ENCODE results near the gene TTC32. TPM values are rescaled to one million over a fixed set of nuclear protein-coding genes. Genes with fewer than 3 reads are reported as not detected.
"Not testable (repeated sequence)": the region's sequence is repeated elsewhere in the genome, so short reads cannot be mapped to it uniquely, and the experiment has no call there.

The TTC32 gene
- total and polyA plus RNA-seq, 2 experiments from 2014 or later = 4.6 to 17.0 TPM

GRCh38 chr2:19929226-19929625 is 27.4 kb upstream of the TTC32 start (continued):
- TF ChIP-seq ETS1 (IDR thresholded peaks at IDR 0.05) (no peak), EZH2 (IDR thresholded peaks at IDR 0.05; ENCODE audit: low read depth, unreplicated experiment) (no peak), STAT1 (IDR thresholded peaks at IDR 0.05; ENCODE audit: unreplicated experiment) (no peak), JUNB (IDR thresholded peaks at IDR 0.05; ENCODE audit: unreplicated experiment) (no peak)

- H3K36me3 Mint-ChIP-seq (ENCODE audit: low read depth) = peaks cover 82% of the 10 kb centered on the region
- H3K27me3 Mint-ChIP-seq (ENCODE audit: insufficient read depth, low read depth, poor library complexity); DNase-seq (ENCODE audit: low spot score); H4K20me1 ChIP-seq (replicated peaks; ENCODE audit: insufficient read depth); H3K27me3 ChIP-seq (ENCODE audit: insufficient read depth); ATAC-seq; H3K79me2 ChIP-seq (replicated peaks; ENCODE audit: insufficient read depth); H3F3A ChIP-seq (replicated peaks; ENCODE audit: low read depth); H3K4me1 ChIP-seq (ENCODE audit: insufficient read depth); H3K4me2 ChIP-seq; H3K27ac ChIP-seq (ENCODE audit: low read depth); H3K4me3 ChIP-seq; H3K4me3 Mint-ChIP-seq; H3K9me2 ChIP-seq (ENCODE audit: insufficient read depth); H3K27ac Mint-ChIP-seq; H2AFZ ChIP-seq; H3K4me1 Mint-ChIP-seq: not testable (repeated sequence)
- H3K36me3 ChIP-seq (ENCODE audit: insufficient read depth) = peaks cover 36% of the 10 kb centered on the region; the same call in 1 of the 2 replicates
- peaks cover 24% of the 10 kb centered on the region for H3K9me3 Mint-ChIP-seq
These were observed 26.0 kb upstream of the TTC32 start for GRCh38 chr2:19927816-19928215.

GRCh38 chr2:19924526-19924925 is 22.7 kb upstream of the TTC32 start:
- not testable (repeated sequence) for ATAC-seq; H3K27me3 Mint-ChIP-seq (ENCODE audit: insufficient read depth, low read depth, poor library complexity); H3K4me1 ChIP-seq (ENCODE audit: insufficient read depth); H3K4me2 ChIP-seq; H3K9me2 ChIP-seq (ENCODE audit: insufficient read depth); H3K4me3 Mint-ChIP-seq; H3K27me3 ChIP-seq (ENCODE audit: insufficient read depth); H3K27ac ChIP-seq (ENCODE audit: low read depth); H3K27ac Mint-ChIP-seq; H3K4me1 Mint-ChIP-seq; DNase-seq (ENCODE audit: low spot score); H3K4me3 ChIP-seq; H3F3A ChIP-seq (replicated peaks; ENCODE audit: low read depth); H4K20me1 ChIP-seq (replicated peaks; ENCODE audit: insufficient read depth); H3K79me2 ChIP-seq (replicated peaks; ENCODE audit: insufficient read depth); H2AFZ ChIP-seq
- peaks cover 76% of the 10 kb centered on the region for H3K36me3 Mint-ChIP-seq (ENCODE audit: low read depth)
- peaks cover 24% of the 10 kb centered on the region for H3K9me3 Mint-ChIP-seq
- peaks cover 22% of the 10 kb centered on the region; the same call in 1 of the 2 replicates for H3K36me3 ChIP-seq (ENCODE audit: insufficient read depth)

GRCh38 chr2:19922188-19922587 is 20.4 kb upstream of the TTC32 start:
- H3K4me3 Mint-ChIP-seq = not testable (repeated sequence)

More at GRCh38 chr2:19922188-19922587, 20.4 kb upstream of the TTC32 start:
- H2AFZ ChIP-seq; H3K4me1 Mint-ChIP-seq; DNase-seq (ENCODE audit: low spot score); H3K27ac ChIP-seq (ENCODE audit: low read depth); H3K9me3 Mint-ChIP-seq; ATAC-seq; H4K20me1 ChIP-seq (replicated peaks; ENCODE audit: insufficient read depth); H3K27me3 Mint-ChIP-seq (ENCODE audit: insufficient read depth, low read depth, poor library complexity); H3K27me3 ChIP-seq (ENCODE audit: insufficient read depth); H3K9me2 ChIP-seq (ENCODE audit: insufficient read depth); H3F3A ChIP-seq (replicated peaks; ENCODE audit: low read depth); H3K36me3 ChIP-seq (ENCODE audit: insufficient read depth); H3K4me1 ChIP-seq (ENCODE audit: insufficient read depth); H3K27ac Mint-ChIP-seq; H3K4me2 ChIP-seq; H3K4me3 ChIP-seq; H3K79me2 ChIP-seq (replicated peaks; ENCODE audit: insufficient read depth): not testable (repeated sequence)
- peaks cover 62% of the 10 kb centered on the region for H3K36me3 Mint-ChIP-seq (ENCODE audit: low read depth)
